Body of pancreas (tissue), 4 donors: ENCODE results near the gene PPRC1. TPM values are rescaled to one million over a fixed set of nuclear protein-coding genes. Genes with fewer than 3 reads are reported as not detected.

ENCODE experiments used
- ATAC-seq: fragments of 150-250 bp; one replicate; pipeline ENCODE4 v1.9.1; 2016
- DNase-seq, 4 donors: peaks; one replicate each; pipeline ENCODE4 v3.0.0-alpha.2; 2019
- H3K27ac ChIP-seq, 4 donors: fragments of 200-600 bp; sonication (generic); 1 replicate in 3 of 4; 2 replicates in 1 of 4; pipeline versions ENCODE4 v1.5.1 to v1.6.1; 2016 to 2019; ENCODE audit warnings: mild to moderate bottlenecking in 1 of 4, mixed read lengths in 1 of 4, moderate library complexity in 1 of 4
- H3K27me3 ChIP-seq, 2 donors: fragments of 200-600 bp; sonication (generic); one replicate each; pipeline ENCODE4 v1.6.0; 2016; ENCODE audit warnings: mild to moderate bottlenecking in 1 of 2
- H3K36me3 ChIP-seq, 2 donors: fragments of 200-600 bp; sonication (generic); replicated peaks in 1 of 2; 2 replicates each; pipeline ENCODE4 v1.5.1; 2016; ENCODE audit warnings: low read depth in 2 of 2; ENCODE audit not compliant: insufficient read depth in 1 of 2
- H3K4me1 ChIP-seq: fragments of 200-600 bp; sonication (generic); one replicate; pipeline ENCODE4 v1.6.0; 2016
- H3K4me3 ChIP-seq, 2 donors: fragments of 200-600 bp; sonication (generic); 1 replicate in 1 of 2; 2 replicates in 1 of 2; pipeline ENCODE4 v1.5.1; 2016 to 2019
- H3K9me3 ChIP-seq, 3 donors: fragments of 200-600 bp; sonication (generic); 1 replicate in 2 of 3; 2 replicates in 1 of 3; pipeline ENCODE4 v1.5.1; 2016
- POLR2A ChIP-seq, 3 donors: fragments of 450-650 bp; IDR thresholded peaks; one replicate each; pipeline ENCODE4 v1.6.1; 2016; ENCODE audit warnings: antibody characterized with exemption in 3 of 3, mild to moderate bottlenecking in 2 of 3
- WGBS, 2 donors: methylation state at CpG; one replicate each; pipeline ENCODE4 v1.1.5; 2017; 5-methylcytosine and 5-hydroxymethylcytosine counted together
- intact Hi-C: fragments of 100-400 bp; cut with DNase I; formaldehyde crosslinking; loops from one replicate; pipeline ENCODE4 v1.15.1; 2023
- total RNA-seq, 2 donors: library from RNA; depleted of rRNA; stranded (reverse); fragments of >200 nt; gene quantifications; one replicate each; pipeline ENCODE4 v1.1.0, GENCODE V29; 2016
- TF ChIP-seq, protein P1 (sequence below), 7 experiments: fragments of 450-650 bp in 4 of 7; fragments of 200-600 bp in 3 of 7; sonication (generic) in 3 of 7; IDR thresholded peaks; one replicate each; pipeline ENCODE4 v1.5.1; 2016 to 2019; ENCODE audit warnings: antibody characterized with exemption in 7 of 7

PPRC1 gene
- total RNA-seq, 2 donors from 2014 or later, result 17.9 to 37.6 TPM

DNA sequence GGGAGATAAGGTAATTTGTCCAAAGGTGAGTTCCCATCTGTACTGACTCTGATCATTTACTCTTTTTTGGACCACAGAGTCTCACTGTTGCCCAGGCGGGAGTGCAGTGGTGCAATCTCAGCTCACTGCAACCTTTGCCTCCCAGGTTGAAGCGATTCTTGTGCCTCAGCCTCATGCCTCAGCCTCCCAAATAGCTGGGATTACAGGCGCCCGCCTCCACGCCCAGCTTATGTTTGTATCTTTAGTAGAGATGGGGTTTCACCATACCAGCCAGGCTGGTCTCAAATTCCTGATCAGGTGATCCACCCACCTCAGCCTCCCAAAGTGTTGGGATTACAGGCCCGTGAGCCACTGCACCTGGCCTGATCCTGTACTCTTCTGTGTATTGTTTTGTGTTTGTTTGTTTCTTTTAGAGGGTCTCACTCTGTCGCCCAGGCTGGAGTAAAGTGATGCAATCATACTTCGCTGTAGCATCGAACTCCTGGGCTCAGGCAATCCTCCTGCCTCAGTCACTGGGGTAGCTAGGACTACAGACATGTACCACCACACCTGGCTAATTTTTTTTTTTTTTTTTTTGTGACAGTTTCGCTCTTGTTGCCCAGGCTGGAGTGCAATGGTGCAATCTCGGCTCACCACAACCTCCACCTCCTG is 21.8 kb downstream of the PPRC1 start:
- H3K27me3 ChIP-seq, result no peaks in the 10 kb centered on the region
- intact Hi-C loops, result no loop called here
- H3K36me3 ChIP-seq, result peaks cover 6 to 16% of the 10 kb centered on the region in 2 donors
- no peak overlapping the region for H3K27ac ChIP-seq
- no peak overlapping the region for H3K4me3 ChIP-seq
- ATAC-seq (no peak), DNase-seq (no peak)
- H3K9me3 ChIP-seq, result no peaks in the 10 kb centered on the region
- H3K4me1 ChIP-seq, result peaks cover 36% of the 10 kb centered on the region
- 92% methylated on average over 11 of the region's 11 CpGs for WGBS, 2 donors
- no peak for TF ChIP-seq POLR2A (IDR thresholded peaks at IDR 0.05)
- TF ChIP-seq, protein P1, sequence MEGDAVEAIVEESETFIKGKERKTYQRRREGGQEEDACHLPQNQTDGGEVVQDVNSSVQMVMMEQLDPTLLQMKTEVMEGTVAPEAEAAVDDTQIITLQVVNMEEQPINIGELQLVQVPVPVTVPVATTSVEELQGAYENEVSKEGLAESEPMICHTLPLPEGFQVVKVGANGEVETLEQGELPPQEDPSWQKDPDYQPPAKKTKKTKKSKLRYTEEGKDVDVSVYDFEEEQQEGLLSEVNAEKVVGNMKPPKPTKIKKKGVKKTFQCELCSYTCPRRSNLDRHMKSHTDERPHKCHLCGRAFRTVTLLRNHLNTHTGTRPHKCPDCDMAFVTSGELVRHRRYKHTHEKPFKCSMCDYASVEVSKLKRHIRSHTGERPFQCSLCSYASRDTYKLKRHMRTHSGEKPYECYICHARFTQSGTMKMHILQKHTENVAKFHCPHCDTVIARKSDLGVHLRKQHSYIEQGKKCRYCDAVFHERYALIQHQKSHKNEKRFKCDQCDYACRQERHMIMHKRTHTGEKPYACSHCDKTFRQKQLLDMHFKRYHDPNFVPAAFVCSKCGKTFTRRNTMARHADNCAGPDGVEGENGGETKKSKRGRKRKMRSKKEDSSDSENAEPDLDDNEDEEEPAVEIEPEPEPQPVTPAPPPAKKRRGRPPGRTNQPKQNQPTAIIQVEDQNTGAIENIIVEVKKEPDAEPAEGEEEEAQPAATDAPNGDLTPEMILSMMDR (IDR thresholded peaks at IDR 0.05), result no peak

DNA sequence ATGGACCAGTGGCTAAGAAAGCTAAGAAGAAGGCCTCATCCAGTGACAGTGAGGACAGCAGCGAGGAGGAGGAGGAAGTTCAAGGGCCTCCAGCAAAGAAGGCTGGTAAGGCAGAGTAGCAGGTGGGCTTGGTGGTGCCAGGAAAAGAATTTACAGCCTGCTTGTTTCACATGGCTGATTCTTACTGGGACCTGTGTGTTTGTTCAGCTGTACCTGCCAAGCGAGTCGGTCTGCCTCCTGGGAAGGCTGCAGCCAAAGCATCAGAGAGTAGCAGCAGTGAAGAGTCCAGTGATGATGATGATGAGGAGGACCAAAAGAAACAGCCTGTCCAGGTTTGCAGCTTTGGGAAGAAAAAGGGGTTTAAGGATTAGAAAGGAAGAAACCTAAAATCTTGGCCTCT is 24.4 kb downstream of the PPRC1 start:
- ATAC-seq (no peak), DNase-seq (no peak)
- peaks cover 30 to 39% of the 10 kb centered on the region in 2 donors for H3K36me3 ChIP-seq
- 41 to 54% methylated on average over 3 of the region's 3 CpGs for WGBS, 2 donors
- H3K27ac ChIP-seq, result no peak overlapping the region
- peaks cover 28% of the 10 kb centered on the region for H3K4me1 ChIP-seq
- intact Hi-C loops, result no loop called here
- H3K27me3 ChIP-seq, result no peaks in the 10 kb centered on the region
- no peak overlapping the region for H3K4me3 ChIP-seq
- no peaks in the 10 kb centered on the region for H3K9me3 ChIP-seq
- TF ChIP-seq, protein P1 (IDR thresholded peaks at IDR 0.05), result no peak
- TF ChIP-seq POLR2A (IDR thresholded peaks at IDR 0.05), result no peak

DNA sequence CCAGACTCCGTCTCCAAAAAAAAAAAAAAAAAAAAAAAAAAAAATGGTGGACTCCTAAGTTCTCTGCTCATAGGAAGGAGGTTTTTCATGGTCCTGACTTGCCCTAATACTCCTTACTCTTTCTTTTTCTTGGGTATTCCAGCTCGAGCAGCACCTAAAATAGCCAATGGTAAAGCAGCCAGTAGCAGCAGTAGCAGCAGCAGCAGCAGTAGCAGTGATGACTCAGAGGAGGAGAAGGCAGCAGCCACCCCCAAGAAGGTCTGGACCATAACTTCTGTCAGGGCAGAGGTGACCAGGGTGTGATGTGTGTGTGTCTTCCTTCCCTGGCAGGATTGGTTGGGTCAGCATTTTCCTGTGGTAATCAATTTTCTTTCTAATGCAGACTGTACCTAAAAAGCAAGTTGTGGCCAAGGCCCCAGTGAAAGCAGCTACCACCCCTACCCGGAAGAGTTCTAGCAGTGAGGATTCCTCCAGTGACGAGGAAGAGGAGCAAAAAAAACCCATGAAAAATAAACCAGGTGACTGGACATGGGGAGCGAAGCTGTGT is 26.3 kb downstream of the PPRC1 start:
- DNase-seq, result no peak
- Histone ChIP-seq H3K27ac (no peak overlapping the region), H3K36me3 (peaks cover 30 to 49% of the 10 kb centered on the region in 2 donors), H3K4me1 (peaks cover 12% of the 10 kb centered on the region), H3K9me3 (no peaks in the 10 kb centered on the region), H3K27me3 (no peaks in the 10 kb centered on the region), H3K4me3 (no peak overlapping the region)
- ATAC-seq, result no peak
- TF ChIP-seq, protein P1 (IDR thresholded peaks at IDR 0.05), result no peak
- TF ChIP-seq POLR2A (IDR thresholded peaks at IDR 0.05), result no peak
- WGBS, 2 donors, result 90 to 97% methylated on average over 5 of the region's 5 CpGs
- intact Hi-C loops, result no loop called here

DNA sequence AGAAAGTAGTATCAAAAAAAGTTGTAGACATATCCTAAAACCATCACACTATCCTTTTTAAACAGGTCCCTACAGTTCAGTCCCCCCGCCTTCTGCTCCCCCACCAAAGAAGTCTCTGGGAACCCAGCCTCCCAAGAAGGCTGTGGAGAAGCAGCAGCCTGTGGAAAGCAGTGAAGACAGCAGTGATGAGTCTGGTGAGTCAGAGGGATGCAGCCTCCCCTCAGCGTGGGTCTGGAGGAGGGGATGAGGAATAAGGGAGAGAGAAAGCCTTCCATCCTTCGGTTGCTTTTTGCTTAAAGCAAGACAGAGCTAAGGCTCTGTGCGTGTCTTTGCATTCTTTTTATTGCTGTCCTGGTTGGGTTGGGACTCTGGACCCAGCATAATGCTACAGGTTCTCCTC is 27.0 kb downstream of the PPRC1 start:
- H3K27me3 ChIP-seq, result no peaks in the 10 kb centered on the region
- no peak overlapping the region for H3K27ac ChIP-seq
- DNase-seq (no peak), ATAC-seq (no peak)
- H3K9me3 ChIP-seq, result no peaks in the 10 kb centered on the region
- intact Hi-C loops, result no loop called here
- peaks cover 5% of the 10 kb centered on the region for H3K4me1 ChIP-seq
- 91 to 94% methylated on average over 4 of the region's 4 CpGs for WGBS, 2 donors
- H3K4me3 ChIP-seq, result no peak overlapping the region
- H3K36me3 ChIP-seq, result peaks cover 30 to 49% of the 10 kb centered on the region in 2 donors
- TF ChIP-seq POLR2A (IDR thresholded peaks at IDR 0.05), result no peak
- TF ChIP-seq, protein P1 (IDR thresholded peaks at IDR 0.05), result no peak
